ENCODE results near the gene ILF3.
"Not testable (repeated sequence)": the region's sequence is repeated elsewhere in the genome, so short reads cannot be mapped to it uniquely, and the experiment has no call there.

Gene ILF3

DNA sequence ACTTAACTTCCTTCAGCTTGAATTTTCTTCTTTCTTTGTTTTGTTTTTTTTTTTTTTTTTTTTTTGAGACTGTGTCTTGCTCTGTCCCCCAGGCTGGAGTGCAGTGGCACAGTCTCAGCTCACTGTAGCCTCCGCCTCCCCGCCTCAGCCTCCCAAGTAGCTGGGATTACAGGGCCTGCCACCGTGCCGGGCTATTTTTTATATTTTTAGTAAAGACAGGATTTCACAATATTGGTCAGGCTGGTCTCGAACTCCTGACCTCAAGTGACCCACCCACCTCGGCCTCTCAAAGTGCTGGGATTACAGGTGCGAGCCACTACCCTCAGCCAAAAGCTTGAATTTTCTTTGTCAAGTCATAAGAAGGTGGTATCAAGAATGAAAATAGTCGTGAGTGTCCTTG is 21.1 kb downstream of the ILF3 start:
- not testable (repeated sequence) for DNase-seq (ENCODE audit: low read depth in 3 of 3)

DNA sequence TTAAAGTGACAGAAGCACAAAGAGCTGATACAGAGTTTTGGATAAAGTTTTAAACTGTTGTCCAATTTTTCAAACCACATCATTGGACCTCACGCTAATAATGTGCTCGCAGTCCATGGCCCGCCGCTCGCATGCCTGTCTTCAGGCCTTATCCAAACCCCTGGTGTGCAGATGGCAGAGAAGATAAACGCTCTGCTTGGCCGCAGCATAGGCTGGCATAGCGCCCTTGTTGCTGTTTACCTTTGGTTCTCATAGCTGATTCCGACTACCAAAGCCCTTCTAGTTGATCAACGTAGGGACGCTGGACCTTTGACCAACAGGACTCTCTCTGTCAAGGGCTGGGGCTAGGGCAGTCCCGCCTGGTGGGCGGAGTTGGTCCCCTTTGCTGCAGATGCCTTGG is 23.6 kb downstream of the ILF3 start:
- no peak for DNase-seq (ENCODE audit: low read depth in 3 of 3)

DNA sequence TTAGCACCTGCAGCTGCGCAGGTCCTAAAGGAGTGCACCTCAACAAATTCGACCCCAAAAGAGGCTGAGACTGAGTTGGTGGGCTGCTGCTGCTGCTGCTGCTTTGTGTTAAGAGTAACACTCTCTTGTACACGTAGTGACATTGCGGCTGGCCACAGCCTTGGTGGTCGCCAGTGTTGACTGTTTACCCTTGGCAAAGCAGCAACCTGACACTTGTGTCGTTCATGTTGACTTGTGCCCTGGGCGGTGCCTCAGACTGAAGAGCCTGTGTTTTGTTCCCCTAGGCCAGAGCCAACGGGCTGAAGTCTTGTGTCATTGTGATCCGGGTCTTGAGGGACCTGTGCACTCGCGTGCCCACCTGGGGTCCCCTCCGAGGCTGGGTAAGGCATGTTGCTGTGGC is 24.7 kb downstream of the ILF3 start:
- no peak for DNase-seq (ENCODE audit: low read depth in 3 of 3)

GRCh38 chr19:10679743-10680142 is 25.6 kb downstream of the ILF3 start:
- DNase-seq (ENCODE audit: low read depth in 3 of 3), result no peak

GRCh38 chr19:10680545-10681135 is 26.5 kb downstream of the ILF3 start:
- DNase-seq (ENCODE audit: low read depth in 3 of 3), result no peak

DNA sequence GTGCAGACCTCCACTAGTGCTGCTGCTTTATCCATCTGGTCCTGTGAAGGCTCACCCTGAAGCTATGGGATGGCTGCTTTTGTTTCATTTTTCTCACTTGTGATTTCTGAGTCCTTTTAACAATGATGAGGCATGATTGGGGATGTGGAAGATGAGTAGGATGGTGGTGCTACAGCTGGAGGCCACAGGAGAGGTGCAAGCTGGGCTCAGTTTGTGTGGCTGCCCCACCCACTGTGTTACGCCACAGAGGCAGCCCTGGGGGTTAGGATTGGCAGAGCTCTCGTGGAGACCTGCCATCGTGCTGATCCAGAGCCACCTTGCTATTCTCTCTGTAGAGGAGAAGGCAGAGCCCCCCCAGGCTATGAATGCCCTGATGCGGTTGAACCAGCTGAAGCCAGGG is 27.5 kb downstream of the ILF3 start:
- DNase-seq (ENCODE audit: low read depth in 3 of 3), result no peak

GRCh38 chr19:10682397-10683063 is 28.4 kb downstream of the ILF3 start:
- no peak for DNase-seq (ENCODE audit: low read depth in 3 of 3)

DNA sequence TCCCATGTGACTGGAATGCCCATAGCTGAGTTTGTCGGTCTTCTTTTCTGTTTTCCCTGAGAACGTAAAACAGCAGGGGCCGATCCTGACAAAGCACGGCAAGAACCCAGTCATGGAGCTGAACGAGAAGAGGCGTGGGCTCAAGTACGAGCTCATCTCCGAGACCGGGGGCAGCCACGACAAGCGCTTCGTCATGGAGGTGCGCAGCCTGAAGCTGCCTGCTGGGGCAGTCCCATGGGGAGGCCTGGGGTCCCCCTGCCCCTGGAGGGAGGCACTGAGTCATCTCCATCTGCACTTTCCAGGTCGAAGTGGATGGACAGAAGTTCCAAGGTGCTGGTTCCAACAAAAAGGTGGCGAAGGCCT is 28.9 kb downstream of the ILF3 start:
- DNase-seq (ENCODE audit: low read depth in 3 of 3), result no peak

GRCh38 chr19:10683582-10683981 is 29.4 kb downstream of the ILF3 start:
- no peak for DNase-seq (ENCODE audit: low read depth in 3 of 3)

DNA sequence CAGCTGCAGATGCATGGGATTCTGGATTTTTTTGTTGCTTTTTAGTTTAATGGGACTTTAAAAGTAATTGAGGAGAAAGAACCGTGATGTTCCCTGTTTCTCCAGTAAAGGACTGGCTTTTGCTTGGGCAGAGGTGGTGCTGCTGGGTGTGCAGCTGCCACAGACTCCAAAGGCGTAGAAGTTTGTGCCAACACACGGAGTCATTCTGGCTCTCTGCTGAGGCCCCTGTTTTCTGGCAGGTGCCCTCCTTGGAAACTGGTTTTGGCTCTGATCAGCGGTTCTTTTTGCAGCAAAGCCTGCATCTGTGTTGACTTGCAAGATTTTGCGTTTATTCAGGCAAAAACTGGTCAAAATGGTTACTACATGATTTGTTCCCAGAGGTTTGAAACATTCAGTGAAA is 31.1 kb downstream of the ILF3 start:
- DNase-seq (ENCODE audit: low read depth in 3 of 3), result no peak

DNA sequence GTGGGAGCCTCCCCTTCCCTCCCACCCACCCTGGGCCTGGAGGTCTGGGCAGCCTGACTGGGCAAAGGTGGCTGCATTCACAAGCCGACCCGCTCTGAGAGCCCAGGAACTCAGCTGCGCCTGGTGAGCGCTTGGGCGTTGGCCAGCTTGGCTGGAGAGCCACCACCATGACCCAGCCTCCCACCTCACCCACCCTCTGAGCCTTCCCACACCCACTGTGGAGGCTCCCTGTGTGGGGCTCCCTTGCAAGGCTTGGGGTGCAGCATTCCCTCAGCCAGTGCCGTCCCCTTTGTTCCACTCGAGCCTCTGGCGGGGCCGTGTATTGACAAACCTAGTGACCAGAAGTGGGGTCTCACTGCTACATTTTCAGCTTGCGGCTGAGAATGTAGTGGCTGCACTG is 32.0 kb downstream of the ILF3 start:
- DNase-seq (ENCODE audit: low read depth in 3 of 3), result no peak

- no peak for DNase-seq (ENCODE audit: low read depth in 3 of 3)
These were observed 32.7 kb downstream of the ILF3 start for GRCh38 chr19:10686661-10687517.

DNA sequence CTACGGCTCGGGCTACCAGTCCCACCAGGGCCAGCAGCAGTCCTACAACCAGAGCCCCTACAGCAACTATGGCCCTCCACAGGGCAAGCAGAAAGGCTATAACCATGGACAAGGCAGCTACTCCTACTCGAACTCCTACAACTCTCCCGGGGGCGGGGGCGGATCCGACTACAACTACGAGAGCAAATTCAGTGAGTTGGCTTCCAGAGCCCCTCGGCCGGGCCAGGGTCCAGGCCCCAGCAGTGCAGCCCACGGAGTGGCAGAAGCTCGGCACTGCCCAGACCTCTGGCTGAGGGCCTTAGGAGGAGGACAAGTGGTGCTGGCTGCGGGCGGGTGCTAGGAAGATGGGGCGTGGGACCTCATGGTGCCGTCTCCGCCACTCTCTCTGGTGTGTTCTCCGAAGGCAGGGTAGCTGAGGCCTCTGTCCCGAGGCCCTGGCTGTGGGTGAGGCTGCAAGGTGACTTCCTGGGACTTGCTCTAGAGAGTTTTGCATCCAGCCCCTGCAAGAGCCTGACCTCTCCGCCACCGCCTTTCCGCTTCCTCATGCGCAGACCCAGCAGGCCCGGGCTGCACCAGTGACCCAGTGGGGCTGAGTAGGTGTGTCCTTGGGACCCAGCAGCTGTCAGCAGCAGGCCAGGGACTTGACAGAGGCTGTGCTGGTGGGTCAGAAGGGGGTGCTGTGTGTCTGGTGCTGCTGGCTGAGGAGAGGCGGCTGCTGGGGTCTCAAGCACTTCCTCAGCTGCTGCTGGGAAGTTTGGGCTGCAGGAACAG is 33.6 kb downstream of the ILF3 start:
- no peak for DNase-seq (ENCODE audit: low read depth in 3 of 3)

DNA sequence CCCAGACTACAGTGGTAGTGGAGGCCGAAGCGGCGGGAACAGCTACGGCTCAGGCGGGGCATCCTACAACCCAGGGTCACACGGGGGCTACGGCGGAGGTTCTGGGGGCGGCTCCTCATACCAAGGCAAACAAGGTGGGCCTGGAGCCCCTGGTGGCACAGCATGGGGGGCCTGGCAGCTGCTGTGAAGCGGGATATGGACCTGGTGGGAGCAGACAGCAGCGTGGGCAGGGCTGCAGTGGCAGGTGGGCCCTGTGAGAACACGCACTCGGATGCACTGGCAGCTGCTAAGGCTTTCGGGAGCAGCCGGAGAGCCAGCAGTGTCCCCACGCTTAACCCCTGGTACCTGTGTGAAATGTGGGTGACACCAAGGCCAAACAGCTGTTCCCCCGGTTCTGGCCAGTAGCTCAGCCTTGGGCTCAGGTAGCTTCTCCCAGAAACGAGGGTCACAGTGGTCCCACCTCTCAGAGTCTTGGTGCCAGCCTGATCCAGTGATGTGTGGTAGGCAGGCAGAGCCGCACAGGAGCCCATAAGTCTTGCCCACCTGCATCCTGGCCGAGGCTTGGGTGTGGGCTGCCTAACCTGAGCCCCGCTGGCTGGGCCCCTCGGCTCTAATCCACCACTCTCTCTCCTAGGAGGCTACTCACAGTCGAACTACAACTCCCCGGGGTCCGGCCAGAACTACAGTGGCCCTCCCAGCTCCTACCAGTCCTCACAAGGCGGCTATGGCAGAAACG is 34.6 kb downstream of the ILF3 start:
- no peak for DNase-seq (ENCODE audit: low read depth in 3 of 3)

GRCh38 chr19:10690341-10690781 is 36.2 kb downstream of the ILF3 start:
- DNase-seq (ENCODE audit: low read depth in 3 of 3), result no peak

DNA sequence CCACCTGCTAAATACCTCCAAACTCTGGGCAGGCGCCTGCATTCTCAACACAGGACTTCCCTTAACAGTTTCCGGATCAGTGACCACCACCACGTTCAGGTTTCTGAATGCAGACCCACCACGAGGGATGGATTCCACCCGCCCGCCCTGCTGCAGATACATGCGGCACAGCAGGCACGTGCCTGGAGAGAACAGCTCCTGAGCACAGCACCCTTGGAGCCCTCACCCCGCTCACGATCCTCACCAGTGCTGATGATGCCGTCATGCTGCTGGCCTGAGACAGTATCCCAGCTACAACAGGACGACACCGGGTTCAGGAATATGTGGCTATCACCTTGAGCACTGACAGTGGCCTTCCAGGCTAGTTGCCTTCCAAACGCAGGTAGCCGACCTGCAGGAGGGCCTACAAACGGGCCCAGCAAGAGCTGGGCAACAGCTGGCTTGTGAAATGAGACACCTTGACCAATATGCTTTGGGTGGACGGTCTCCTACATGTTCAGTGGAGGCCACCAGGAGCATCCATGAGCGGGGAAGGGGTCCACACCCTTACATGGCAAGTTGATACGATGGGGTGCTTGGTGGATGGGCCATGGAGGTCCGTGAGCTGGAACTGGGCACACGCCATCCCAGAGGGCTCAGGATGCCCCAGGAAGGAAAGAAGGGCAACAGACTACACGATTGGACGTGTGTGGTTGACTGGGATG is 37.2 kb downstream of the ILF3 start:
- DNase-seq (ENCODE audit: low read depth in 3 of 3), result no peak

DNA sequence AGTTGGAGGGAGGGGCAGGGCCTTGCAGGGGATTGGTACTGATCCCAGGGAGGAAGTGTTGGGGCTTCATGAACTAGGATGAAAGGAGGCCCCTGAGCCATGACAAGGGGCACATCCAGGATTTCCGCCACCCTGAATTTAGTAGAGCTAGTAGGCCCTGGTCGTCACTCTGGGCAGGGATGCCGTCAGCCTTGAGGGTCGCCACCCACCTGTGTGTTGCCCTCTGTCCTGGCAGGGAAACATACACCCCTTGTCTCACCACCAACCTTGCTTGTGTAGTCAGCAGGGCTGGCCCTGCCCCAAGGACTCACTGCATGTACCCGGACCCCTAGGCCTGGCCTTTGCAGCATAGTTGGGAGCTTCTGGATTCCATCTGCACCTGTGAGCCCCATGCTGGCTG is 37.7 kb downstream of the ILF3 start:
- DNase-seq (ENCODE audit: low read depth in 3 of 3), result no peak

- DNase-seq (ENCODE audit: low read depth in 3 of 3), result no peak
These were observed 38.6 kb downstream of the ILF3 start for GRCh38 chr19:10692673-10693264.

DNA sequence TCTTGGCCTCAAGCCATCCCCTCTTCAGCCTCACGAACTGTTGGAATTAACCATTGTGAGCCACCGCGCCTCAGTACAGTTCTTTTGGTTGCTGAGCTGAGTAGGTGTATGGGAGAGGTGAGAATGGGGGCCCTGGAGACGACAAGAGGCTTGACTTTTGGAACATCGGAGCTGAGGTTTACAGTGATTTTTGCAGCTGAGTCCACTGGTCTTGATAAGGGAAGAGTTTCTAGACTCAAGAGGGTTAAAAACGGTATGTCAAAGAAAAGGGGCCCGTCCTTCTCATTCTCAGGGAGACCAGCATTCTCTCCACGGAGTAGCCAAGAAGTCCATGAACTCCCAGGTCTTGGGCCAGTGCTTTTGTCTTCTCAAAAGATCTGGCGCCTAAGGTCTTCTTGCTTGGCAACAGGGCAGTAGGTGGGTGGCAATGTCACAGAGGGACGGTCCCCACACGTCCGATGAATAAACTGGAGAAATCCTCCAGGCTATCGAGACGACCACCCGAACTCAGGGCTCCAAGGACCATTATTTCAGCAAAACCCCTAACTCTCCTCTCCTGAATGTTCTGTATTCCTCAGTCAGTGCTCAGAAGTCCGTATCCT is 40.7 kb downstream of the ILF3 start:
- DNase-seq (ENCODE audit: low read depth in 3 of 3), result no peak
